HEK293 (cell line): ENCODE results near the gene ZBTB43.

Experiments used
- CTCF ChIP-seq: fragments of 450-650 bp; formaldehyde crosslinking; IDR thresholded peaks from 2 replicates; pipeline ENCODE4 v1.5.1; 2016; ENCODE audit warnings: missing biosample characterization, missing genetic modification characterization
- KLF16 ChIP-seq: fragments of 450-650 bp; formaldehyde crosslinking; IDR thresholded peaks from 2 replicates; pipeline ENCODE4 v1.5.1; 2017; ENCODE audit warnings: missing biosample characterization, missing genetic modification characterization
- REST ChIP-seq: fragments of 450-650 bp; formaldehyde crosslinking; IDR thresholded peaks from 2 replicates; pipeline ENCODE4 v1.5.1; 2016; ENCODE audit warnings: missing biosample characterization, missing genetic modification characterization
- ZNF121 ChIP-seq: fragments of 450-650 bp; formaldehyde crosslinking; IDR thresholded peaks from 2 replicates; pipeline ENCODE4 v1.5.1; 2016; ENCODE audit warnings: missing biosample characterization, missing genetic modification characterization
- ZNF174 ChIP-seq: fragments of 450-650 bp; formaldehyde crosslinking; IDR thresholded peaks from 2 replicates; pipeline ENCODE4 v1.5.0; 2017; ENCODE audit warnings: missing biosample characterization, mild to moderate bottlenecking, missing genetic modification characterization
- ZNF350 ChIP-seq: fragments of 450-650 bp; formaldehyde crosslinking; IDR thresholded peaks from 2 replicates; pipeline ENCODE4 v1.5.0; 2017; ENCODE audit warnings: missing biosample characterization, mild to moderate bottlenecking, missing genetic modification characterization
- ZNF416 ChIP-seq: fragments of 450-650 bp; formaldehyde crosslinking; IDR thresholded peaks from 2 replicates; pipeline ENCODE4 v1.5.1; 2016; ENCODE audit warnings: missing biosample characterization, missing genetic modification characterization
- ZNF518A ChIP-seq: fragments of 450-650 bp; formaldehyde crosslinking; conservative IDR thresholded peaks from 2 replicates; pipeline ENCODE4 v1.5.1; 2016; ENCODE audit warnings: low read depth, missing biosample characterization, missing genetic modification characterization
- ZNF529 ChIP-seq: fragments of 450-650 bp; formaldehyde crosslinking; IDR thresholded peaks from 2 replicates; pipeline ENCODE4 v1.5.1; 2017; ENCODE audit warnings: missing genetic modification characterization, missing biosample characterization; ENCODE audit not compliant: insufficient replicate concordance
- ZNF549 ChIP-seq: fragments of 450-650 bp; IDR thresholded peaks from 2 replicates; pipeline ENCODE4 v1.5.1; 2018; ENCODE audit warnings: missing biosample characterization, missing genetic modification characterization, mild to moderate bottlenecking, inconsistent platforms, moderate library complexity
- ZNF777 ChIP-seq: fragments of 450-650 bp; formaldehyde crosslinking; IDR thresholded peaks from 2 replicates; pipeline ENCODE4 v1.5.1; 2017; ENCODE audit warnings: missing biosample characterization, missing genetic modification characterization, borderline replicate concordance

GRCh38 chr9:126885131-126885641 is 80.3 kb downstream of the ZBTB43 start:
- TF ChIP-seq CTCF (tag by site-specific recombination) (no peak), ZNF777 (tag by site-specific recombination) (no peak), REST (no peak), ZNF174 (tag by site-specific recombination) (no peak), ZNF416 (no peak), ZNF549 (tag by site-specific recombination) (no peak), ZNF350 (no peak), ZNF518A (tag by site-specific recombination) (no peak), ZNF529 (no peak), KLF16 (tag by site-specific recombination) (no peak), ZNF121 (tag by site-specific recombination) (no peak)
